Neural cell (in vitro differentiated cells): ENCODE measurements around the gene RAB5A. TPM values are rescaled to one million over a fixed set of nuclear protein-coding genes. Genes with fewer than 3 reads are reported as not detected.

ENCODE experiments used
- H2AFZ ChIP-seq: fragments of 200-600, 300-800 bp; sonication (generic), shearing (Covaris generic); 2 replicates; pipeline ENCODE4 v1.6.0; 2014; ENCODE audit warnings: low read depth, mild to moderate bottlenecking, antibody characterized with exemption, low read length, moderate library complexity
- H3F3A ChIP-seq: fragments of 200-600 bp; shearing (Covaris generic); 2 replicates; pipeline ENCODE4 v1.6.1; 2016; ENCODE audit warnings: mild to moderate bottlenecking, moderate library complexity, mixed read lengths, antibody characterized with exemption, low read length; ENCODE audit not compliant: insufficient read depth, poor library complexity, severe bottlenecking
- H3K27ac ChIP-seq: fragments of 200-600, 300-800 bp; sonication (generic), shearing (Covaris generic); 2 replicates; pipeline ENCODE4 v1.5.1; 2014; ENCODE audit warnings: mild to moderate bottlenecking, low read length, moderate library complexity
- H3K27me3 ChIP-seq: fragments of 300-800, 200-600 bp; sonication (generic), shearing (Covaris generic); 2 replicates; pipeline ENCODE4 v1.6.0; 2014; ENCODE audit warnings: mild to moderate bottlenecking, low read depth, low read length, moderate library complexity; ENCODE audit not compliant: insufficient read depth
- H3K36me3 ChIP-seq: fragments of 300-800, 200-600 bp; sonication (generic), shearing (Covaris generic); 2 replicates; pipeline ENCODE4 v1.5.1; 2014; ENCODE audit warnings: mild to moderate bottlenecking, antibody characterized with exemption, low read length, moderate library complexity; ENCODE audit not compliant: insufficient read depth
- H3K4me2 ChIP-seq: fragments of 300-800, 200-600 bp; sonication (generic), shearing (Covaris generic); 2 replicates; pipeline ENCODE4 v1.6.0; 2014; ENCODE audit warnings: mild to moderate bottlenecking, low read length
- H3K4me3 ChIP-seq: fragments of 300-800, 200-600 bp; sonication (generic), shearing (Covaris generic); 2 replicates; pipeline ENCODE4 v1.5.1; 2014; ENCODE audit warnings: mild to moderate bottlenecking, low read length, moderate library complexity
- H3K79me2 ChIP-seq: fragments of 200-600 bp; shearing (Covaris generic); replicated peaks from 2 replicates; pipeline ENCODE4 v1.6.0; 2014; ENCODE audit warnings: mild to moderate bottlenecking, low read length, moderate library complexity; ENCODE audit not compliant: insufficient read depth
- H3K9ac ChIP-seq: fragments of 300-800, 200-600 bp; sonication (generic), shearing (Covaris generic); 2 replicates; pipeline ENCODE4 v1.6.1; 2016; ENCODE audit warnings: mild to moderate bottlenecking, low read length, mixed read lengths
- H3K9me2 ChIP-seq: fragments of 200-600 bp; shearing (Covaris generic); 2 replicates; pipeline ENCODE4 v1.6.1; 2016; ENCODE audit warnings: mild to moderate bottlenecking, low read length, mixed read lengths; ENCODE audit not compliant: insufficient read depth
- H3K9me3 ChIP-seq: fragments of 200-600, 300-800 bp; sonication (generic), shearing (Covaris generic); 2 replicates; pipeline ENCODE4 v1.6.1; 2016; ENCODE audit warnings: mild to moderate bottlenecking, mixed run types, low read length, moderate library complexity, mixed read lengths
- H4K20me1 ChIP-seq: fragments of 200-600 bp; shearing (Covaris generic); 2 replicates; pipeline ENCODE4 v1.6.1; 2016; ENCODE audit warnings: mild to moderate bottlenecking, mixed run types; ENCODE audit not compliant: insufficient read depth
- EP300 ChIP-seq: fragments of 450-650 bp; conservative IDR thresholded peaks from 2 replicates; pipeline ENCODE4 v1.6.1; 2014; ENCODE audit warnings: antibody characterized with exemption, mild to moderate bottlenecking, moderate library complexity; ENCODE audit not compliant: poor library complexity, severe bottlenecking
- EZH2 ChIP-seq: fragments of 200-600, 300-800 bp; shearing (Covaris generic), sonication (generic); IDR thresholded peaks from 2 replicates; pipeline ENCODE4 v1.6.1; 2014; ENCODE audit warnings: antibody characterized with exemption, low read length, borderline replicate concordance, mild to moderate bottlenecking; ENCODE audit not compliant: insufficient read depth, poor library complexity, severe bottlenecking
- MXI1 ChIP-seq: fragments of 450-650 bp; conservative IDR thresholded peaks from 2 replicates; pipeline ENCODE4 v1.6.1; 2014; ENCODE audit warnings: antibody characterized with exemption, mild to moderate bottlenecking; ENCODE audit not compliant: poor library complexity, severe bottlenecking
- POLR2AphosphoS5 ChIP-seq: IDR thresholded peaks from 2 replicates; pipeline ENCODE4 v1.6.1; 2012
- RAD21 ChIP-seq: fragments of 450-650 bp; conservative IDR thresholded peaks from 2 replicates; pipeline ENCODE4 v1.6.1; 2014; ENCODE audit warnings: antibody characterized with exemption, mild to moderate bottlenecking, moderate library complexity
- SMC3 ChIP-seq: fragments of 450-650 bp; conservative IDR thresholded peaks from 2 replicates; pipeline ENCODE4 v1.6.1; 2014; ENCODE audit warnings: antibody characterized with exemption, mild to moderate bottlenecking, moderate library complexity; ENCODE audit not compliant: poor library complexity
- TAF1 ChIP-seq: IDR thresholded peaks from 2 replicates; pipeline ENCODE4 v1.6.1; 2012; ENCODE audit warnings: low read depth
- polyA plus RNA-seq: library from polyadenylated mRNA; depleted of rRNA; stranded (reverse); fragments of >200 nt; gene quantifications from 2 replicates; pipeline ENCODE4 v1.2.3, GENCODE V29; 2014
- TF ChIP-seq, protein P1 (sequence below): IDR thresholded peaks from 2 replicates; pipeline ENCODE4 v1.6.1; 2012; ENCODE audit warnings: borderline replicate concordance
- TF ChIP-seq, protein P2 (sequence below): fragments of 450-650 bp; IDR thresholded peaks from 2 replicates; pipeline ENCODE4 v1.5.1; 2014; ENCODE audit warnings: antibody characterized with exemption, mild to moderate bottlenecking, moderate library complexity; ENCODE audit not compliant: poor library complexity, severe bottlenecking

The RAB5A gene
- polyA plus RNA-seq, 1 donor from 2014 or later, result 47.2 TPM

DNA sequence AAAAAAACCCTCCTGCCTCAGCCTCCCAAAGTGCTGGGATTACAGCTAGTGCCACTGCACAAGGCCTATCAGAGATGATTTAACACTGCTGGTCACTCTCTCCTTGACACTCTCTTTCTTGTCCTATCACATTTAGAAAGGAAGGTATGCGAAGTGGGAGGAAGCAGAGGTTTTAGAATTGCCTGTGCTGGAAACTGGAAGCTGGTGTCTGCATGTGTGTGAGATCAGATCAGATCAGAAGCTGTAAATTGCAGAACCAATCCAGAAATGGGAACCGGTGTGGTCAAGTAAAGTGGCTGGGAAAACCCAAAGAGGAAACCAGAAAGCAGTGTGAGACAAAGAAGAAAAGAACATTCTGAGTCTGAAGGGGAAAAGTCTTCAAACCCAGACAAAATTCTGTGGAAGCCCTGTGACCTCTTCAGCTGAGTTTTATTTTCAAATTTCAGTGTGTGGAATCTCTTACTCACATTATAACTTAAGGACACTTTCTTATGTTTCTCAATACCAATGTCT lies 15.7 kb upstream of the RAB5A start:
- no peaks in the 10 kb centered on the region for H3K9me3 ChIP-seq
- no peak overlapping the region for H3K27ac ChIP-seq

GRCh38 chr3:19931767-19932188 lies 15.1 kb upstream of the RAB5A start:
- Histone ChIP-seq H3K9me3 (no peaks in the 10 kb centered on the region), H3K27ac (no peak overlapping the region), H3K27me3 (no peaks in the 10 kb centered on the region), H3K9me2 (no peaks in the 10 kb centered on the region), H3K36me3 (no peaks in the 10 kb centered on the region), H3F3A (no peaks in the 10 kb centered on the region), H3K9ac (no peak overlapping the region), H2AFZ (no peak overlapping the region), H3K4me3 (no peak overlapping the region), H3K4me2 (no peak overlapping the region), H4K20me1 (no peaks in the 10 kb centered on the region), H3K79me2 (no peaks in the 10 kb centered on the region)
- TF ChIP-seq, protein P1, sequence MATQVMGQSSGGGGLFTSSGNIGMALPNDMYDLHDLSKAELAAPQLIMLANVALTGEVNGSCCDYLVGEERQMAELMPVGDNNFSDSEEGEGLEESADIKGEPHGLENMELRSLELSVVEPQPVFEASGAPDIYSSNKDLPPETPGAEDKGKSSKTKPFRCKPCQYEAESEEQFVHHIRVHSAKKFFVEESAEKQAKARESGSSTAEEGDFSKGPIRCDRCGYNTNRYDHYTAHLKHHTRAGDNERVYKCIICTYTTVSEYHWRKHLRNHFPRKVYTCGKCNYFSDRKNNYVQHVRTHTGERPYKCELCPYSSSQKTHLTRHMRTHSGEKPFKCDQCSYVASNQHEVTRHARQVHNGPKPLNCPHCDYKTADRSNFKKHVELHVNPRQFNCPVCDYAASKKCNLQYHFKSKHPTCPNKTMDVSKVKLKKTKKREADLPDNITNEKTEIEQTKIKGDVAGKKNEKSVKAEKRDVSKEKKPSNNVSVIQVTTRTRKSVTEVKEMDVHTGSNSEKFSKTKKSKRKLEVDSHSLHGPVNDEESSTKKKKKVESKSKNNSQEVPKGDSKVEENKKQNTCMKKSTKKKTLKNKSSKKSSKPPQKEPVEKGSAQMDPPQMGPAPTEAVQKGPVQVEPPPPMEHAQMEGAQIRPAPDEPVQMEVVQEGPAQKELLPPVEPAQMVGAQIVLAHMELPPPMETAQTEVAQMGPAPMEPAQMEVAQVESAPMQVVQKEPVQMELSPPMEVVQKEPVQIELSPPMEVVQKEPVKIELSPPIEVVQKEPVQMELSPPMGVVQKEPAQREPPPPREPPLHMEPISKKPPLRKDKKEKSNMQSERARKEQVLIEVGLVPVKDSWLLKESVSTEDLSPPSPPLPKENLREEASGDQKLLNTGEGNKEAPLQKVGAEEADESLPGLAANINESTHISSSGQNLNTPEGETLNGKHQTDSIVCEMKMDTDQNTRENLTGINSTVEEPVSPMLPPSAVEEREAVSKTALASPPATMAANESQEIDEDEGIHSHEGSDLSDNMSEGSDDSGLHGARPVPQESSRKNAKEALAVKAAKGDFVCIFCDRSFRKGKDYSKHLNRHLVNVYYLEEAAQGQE, result no peak
- TF ChIP-seq RAD21 (no peak), EP300 (no peak), SMC3 (no peak), EZH2 (no peak), MXI1 (no peak)

More for the DNA sequence above, 15.7 kb upstream of the RAB5A start:
- H3K4me2 ChIP-seq, result no peak overlapping the region
- H3K9ac ChIP-seq, result no peak overlapping the region
- H3F3A ChIP-seq, result no peaks in the 10 kb centered on the region
- no peaks in the 10 kb centered on the region for H3K27me3 ChIP-seq
- TF ChIP-seq TAF1 (no peak), MXI1 (no peak), SMC3 (no peak)
- H4K20me1 ChIP-seq, result no peaks in the 10 kb centered on the region
- H2AFZ ChIP-seq, result no peak overlapping the region
- no peaks in the 10 kb centered on the region for H3K9me2 ChIP-seq
- H3K4me3 ChIP-seq, result no peak overlapping the region
- H3K36me3 ChIP-seq, result no peaks in the 10 kb centered on the region
- H3K79me2 ChIP-seq, result no peaks in the 10 kb centered on the region

DNA sequence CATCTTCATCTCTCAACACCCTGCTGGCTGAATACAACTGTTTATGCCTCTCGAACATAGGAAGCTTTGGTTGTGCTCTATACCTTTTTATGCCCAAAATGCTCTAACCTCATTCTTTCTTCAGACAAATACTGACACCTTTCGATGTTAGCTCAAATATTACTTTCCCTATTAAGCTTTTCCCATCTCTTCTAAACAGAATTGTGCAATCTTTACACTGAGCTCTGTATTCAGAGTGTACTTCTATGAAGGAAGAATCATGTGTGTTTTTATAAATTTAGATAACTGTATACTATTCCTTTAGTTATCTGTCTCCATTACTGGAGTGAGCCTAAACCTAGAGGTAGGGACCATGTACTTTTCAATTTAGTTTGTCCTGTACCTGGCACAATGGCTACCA lies 14.5 kb upstream of the RAB5A start:
- no peak overlapping the region for H3K27ac ChIP-seq
- no peaks in the 10 kb centered on the region for H3K79me2 ChIP-seq

More for the DNA sequence above, 14.5 kb upstream of the RAB5A start:
- H3K4me2 ChIP-seq, result no peak overlapping the region
- H3K4me3 ChIP-seq, result no peak overlapping the region
- H3K9me2 ChIP-seq, result no peaks in the 10 kb centered on the region
- no peaks in the 10 kb centered on the region for H3K9me3 ChIP-seq
- no peaks in the 10 kb centered on the region for H3K27me3 ChIP-seq
- H2AFZ ChIP-seq, result no peak overlapping the region
- H3K9ac ChIP-seq, result no peak overlapping the region
- H4K20me1 ChIP-seq, result no peaks in the 10 kb centered on the region
- TF ChIP-seq RAD21, result no peak
- no peak for TF ChIP-seq SMC3
- no peak for TF ChIP-seq EP300
- no peak for TF ChIP-seq EZH2
- TF ChIP-seq MXI1, result no peak
- no peak for TF ChIP-seq TAF1
- TF ChIP-seq, protein P1, result no peak
- no peak for TF ChIP-seq POLR2AphosphoS5
- TF ChIP-seq, protein P2, sequence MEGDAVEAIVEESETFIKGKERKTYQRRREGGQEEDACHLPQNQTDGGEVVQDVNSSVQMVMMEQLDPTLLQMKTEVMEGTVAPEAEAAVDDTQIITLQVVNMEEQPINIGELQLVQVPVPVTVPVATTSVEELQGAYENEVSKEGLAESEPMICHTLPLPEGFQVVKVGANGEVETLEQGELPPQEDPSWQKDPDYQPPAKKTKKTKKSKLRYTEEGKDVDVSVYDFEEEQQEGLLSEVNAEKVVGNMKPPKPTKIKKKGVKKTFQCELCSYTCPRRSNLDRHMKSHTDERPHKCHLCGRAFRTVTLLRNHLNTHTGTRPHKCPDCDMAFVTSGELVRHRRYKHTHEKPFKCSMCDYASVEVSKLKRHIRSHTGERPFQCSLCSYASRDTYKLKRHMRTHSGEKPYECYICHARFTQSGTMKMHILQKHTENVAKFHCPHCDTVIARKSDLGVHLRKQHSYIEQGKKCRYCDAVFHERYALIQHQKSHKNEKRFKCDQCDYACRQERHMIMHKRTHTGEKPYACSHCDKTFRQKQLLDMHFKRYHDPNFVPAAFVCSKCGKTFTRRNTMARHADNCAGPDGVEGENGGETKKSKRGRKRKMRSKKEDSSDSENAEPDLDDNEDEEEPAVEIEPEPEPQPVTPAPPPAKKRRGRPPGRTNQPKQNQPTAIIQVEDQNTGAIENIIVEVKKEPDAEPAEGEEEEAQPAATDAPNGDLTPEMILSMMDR, result no peak
- no peaks in the 10 kb centered on the region for H3F3A ChIP-seq
- no peaks in the 10 kb centered on the region for H3K36me3 ChIP-seq
